ENCODE results near the gene MACROD2. TPM values are rescaled to one million over a fixed set of nuclear protein-coding genes. Genes with fewer than 3 reads are reported as not detected.

Gene MACROD2
- total and polyA plus RNA-seq, 7 donors: 0.20 to 4.8 (median 0.87) TPM

DNA sequence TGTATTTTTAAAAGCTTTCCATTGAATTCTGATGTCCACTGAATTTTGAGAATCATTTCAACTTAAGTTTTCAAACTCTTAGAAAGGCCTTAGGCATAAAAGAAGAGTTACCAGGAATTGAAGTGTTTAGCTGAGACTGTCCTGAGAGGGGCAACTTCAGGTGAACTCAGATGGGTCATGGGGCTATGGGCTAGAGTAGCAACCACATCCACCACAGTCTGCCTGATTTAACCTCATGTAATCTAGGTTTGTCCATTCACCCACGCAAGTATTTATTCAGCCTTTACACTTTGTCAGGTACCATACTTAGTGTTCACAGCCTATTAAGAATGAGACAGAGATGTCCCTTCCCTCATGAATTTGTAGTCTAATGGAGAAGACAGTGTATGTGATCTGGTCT, 2076.9 kb downstream of the MACROD2 start:
- intact Hi-C loops (cut with DNase I): no loop called here
- Histone ChIP-seq H3K27ac (no peak overlapping the region), H3K9me3 (no peaks in the 10 kb centered on the region), H3K4me1 (no peaks in the 10 kb centered on the region), H3K36me3 (ENCODE audit: insufficient read depth in 1 of 2, low read depth in 1 of 2) (no peaks in the 10 kb centered on the region), H3K4me3 (no peak overlapping the region), H3K27me3 (ENCODE audit: insufficient read depth in 3 of 3, low read length in 2 of 3) (no peaks in the 10 kb centered on the region)
- DNase-seq (no peak), ATAC-seq (no peak)
- 98 to 100% (median 100%) methylated on average over 1 of the region's 1 CpG for WGBS, 3 donors
- TF ChIP-seq, protein P1, sequence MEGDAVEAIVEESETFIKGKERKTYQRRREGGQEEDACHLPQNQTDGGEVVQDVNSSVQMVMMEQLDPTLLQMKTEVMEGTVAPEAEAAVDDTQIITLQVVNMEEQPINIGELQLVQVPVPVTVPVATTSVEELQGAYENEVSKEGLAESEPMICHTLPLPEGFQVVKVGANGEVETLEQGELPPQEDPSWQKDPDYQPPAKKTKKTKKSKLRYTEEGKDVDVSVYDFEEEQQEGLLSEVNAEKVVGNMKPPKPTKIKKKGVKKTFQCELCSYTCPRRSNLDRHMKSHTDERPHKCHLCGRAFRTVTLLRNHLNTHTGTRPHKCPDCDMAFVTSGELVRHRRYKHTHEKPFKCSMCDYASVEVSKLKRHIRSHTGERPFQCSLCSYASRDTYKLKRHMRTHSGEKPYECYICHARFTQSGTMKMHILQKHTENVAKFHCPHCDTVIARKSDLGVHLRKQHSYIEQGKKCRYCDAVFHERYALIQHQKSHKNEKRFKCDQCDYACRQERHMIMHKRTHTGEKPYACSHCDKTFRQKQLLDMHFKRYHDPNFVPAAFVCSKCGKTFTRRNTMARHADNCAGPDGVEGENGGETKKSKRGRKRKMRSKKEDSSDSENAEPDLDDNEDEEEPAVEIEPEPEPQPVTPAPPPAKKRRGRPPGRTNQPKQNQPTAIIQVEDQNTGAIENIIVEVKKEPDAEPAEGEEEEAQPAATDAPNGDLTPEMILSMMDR (IDR thresholded peaks at IDR 0.05): no peak

DNA sequence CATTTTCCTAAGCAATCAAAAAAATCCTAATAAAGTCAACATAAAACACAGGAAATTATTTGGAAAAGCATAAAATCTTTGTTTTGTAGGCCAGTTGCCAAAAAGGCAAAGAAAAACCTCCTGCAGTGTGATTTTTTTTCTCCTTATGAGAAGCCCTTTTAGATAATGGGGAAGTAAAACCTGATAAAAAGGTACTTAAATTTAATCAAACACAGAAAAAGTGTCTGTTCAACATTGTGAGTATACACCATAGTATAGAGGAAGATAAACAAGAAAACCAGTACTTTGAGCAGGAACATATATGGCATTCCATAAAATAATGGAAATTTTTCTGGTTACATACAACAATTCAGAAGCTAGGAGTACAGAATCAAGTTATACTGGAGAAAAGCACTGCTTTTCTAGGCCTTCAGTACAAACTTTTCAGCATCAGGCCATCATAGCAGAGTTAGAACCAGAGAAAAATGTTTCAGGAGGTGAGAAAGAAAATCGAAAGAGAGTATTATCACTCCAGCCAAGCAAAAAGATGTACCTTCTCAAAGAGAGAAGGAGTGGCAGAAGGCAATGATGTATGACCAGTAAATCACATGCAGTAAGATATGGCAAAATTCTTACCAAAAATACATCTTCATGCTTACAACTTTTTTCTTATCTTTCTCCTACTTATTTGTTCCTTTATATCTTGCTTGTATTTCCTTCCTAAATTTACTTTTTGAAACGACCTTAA, 2083.0 kb downstream of the MACROD2 start:
- intact Hi-C loops (cut with DNase I): no loop called here

DNA sequence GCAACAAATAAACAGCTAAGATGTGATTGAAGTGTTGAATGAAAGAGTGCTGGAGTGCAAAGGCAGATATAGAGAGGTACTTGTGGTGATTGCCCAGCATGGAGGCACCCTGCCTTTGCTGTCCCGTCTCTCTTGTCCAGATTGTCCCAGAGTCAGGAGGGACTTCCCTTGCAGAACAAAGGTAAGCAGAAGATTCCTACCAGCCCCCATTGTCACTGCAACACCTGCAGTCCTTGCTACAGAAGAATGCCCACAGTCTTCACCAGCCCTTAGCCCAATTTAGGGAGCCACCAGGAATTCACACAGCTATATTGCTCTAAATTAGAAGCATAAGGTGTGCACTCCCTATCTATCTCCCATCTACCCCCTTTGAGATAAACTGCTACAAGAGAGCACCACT, 2086.1 kb downstream of the MACROD2 start:
- intact Hi-C loops (cut with DNase I): no loop called here
- WGBS, 3 donors: 61 to 79% (median 67%) methylated on average over 1 of the region's 1 CpG
- TF ChIP-seq, protein P1 (IDR thresholded peaks at IDR 0.05): no peak

More for the DNA sequence above, 2083.0 kb downstream of the MACROD2 start:
- DNase-seq (no peak), ATAC-seq (no peak)
- Histone ChIP-seq H3K36me3 (ENCODE audit: insufficient read depth in 1 of 2, low read depth in 1 of 2) (no peaks in the 10 kb centered on the region), H3K4me3 (no peak overlapping the region), H3K27me3 (ENCODE audit: insufficient read depth in 3 of 3, low read length in 2 of 3) (no peaks in the 10 kb centered on the region), H3K27ac (no peak overlapping the region), H3K9me3 (no peaks in the 10 kb centered on the region), H3K4me1 (no peaks in the 10 kb centered on the region)
- WGBS, 3 donors: 85 to 91% (median 87%) methylated on average over 2 of the region's 2 CpGs
- TF ChIP-seq, protein P1 (IDR thresholded peaks at IDR 0.05): no peak

DNA sequence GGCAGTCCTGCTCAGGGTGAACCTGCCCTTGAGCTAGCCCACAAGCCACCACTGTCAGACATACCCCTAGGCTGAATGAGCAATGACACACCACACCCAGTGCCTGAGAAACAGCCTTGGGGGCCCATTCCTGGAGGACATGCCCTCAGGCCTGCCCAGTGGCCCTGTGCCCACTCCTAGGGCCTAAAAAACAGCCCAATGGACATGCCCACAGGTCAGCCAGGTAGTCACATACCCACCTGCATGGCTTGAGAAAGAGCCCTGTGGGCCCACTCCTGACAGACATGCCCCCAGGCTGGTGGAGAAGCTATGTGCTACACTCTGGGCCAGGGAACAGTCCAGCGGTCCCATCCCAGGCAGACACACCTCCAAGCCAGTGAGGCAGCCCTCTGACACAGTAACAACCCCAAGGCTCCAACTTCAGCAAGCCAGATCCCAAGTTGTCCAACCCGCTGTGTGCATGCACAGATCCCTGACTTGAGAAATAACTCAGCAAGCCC, 2086.8 kb downstream of the MACROD2 start:
- TF ChIP-seq, protein P1 (IDR thresholded peaks at IDR 0.05): no peak
- 99 to 100% (median 100%) methylated on average over 2 of the region's 2 CpGs for WGBS, 3 donors
- no peak for DNase-seq

More for the DNA sequence above, 2086.1 kb downstream of the MACROD2 start:
- Histone ChIP-seq H3K4me3 (no peak overlapping the region), H3K27ac (no peak overlapping the region), H3K36me3 (ENCODE audit: insufficient read depth in 1 of 2, low read depth in 1 of 2) (no peaks in the 10 kb centered on the region), H3K4me1 (no peaks in the 10 kb centered on the region), H3K27me3 (ENCODE audit: insufficient read depth in 3 of 3, low read length in 2 of 3) (no peaks in the 10 kb centered on the region), H3K9me3 (peaks cover 4% of the 10 kb centered on the region)
- no peak for ATAC-seq
- no peak for DNase-seq

More for the DNA sequence above, 2086.8 kb downstream of the MACROD2 start:
- H3K9me3 ChIP-seq: peaks cover 4% of the 10 kb centered on the region
- H3K36me3 ChIP-seq (ENCODE audit: insufficient read depth in 1 of 2, low read depth in 1 of 2): no peaks in the 10 kb centered on the region
- no peak for ATAC-seq
- H3K27me3 ChIP-seq (ENCODE audit: insufficient read depth in 3 of 3, low read length in 2 of 3): no peaks in the 10 kb centered on the region
- H3K4me3 ChIP-seq: no peak overlapping the region
- H3K27ac ChIP-seq: no peak overlapping the region
- intact Hi-C loops (cut with DNase I): no loop called here
- no peaks in the 10 kb centered on the region for H3K4me1 ChIP-seq

All from psoas muscle (tissue), 8 donors.